GM12892 (cell line): Measurements from ENCODE around the gene DDR2.
"Not testable (repeated sequence)": the region's sequence is repeated elsewhere in the genome, so short reads cannot be mapped to it uniquely, and the experiment has no call there.

Source experiments
- DNase-seq: peaks from one replicate; pipeline ENCODE4 v3.0.0; 2011; ENCODE audit not compliant: insufficient read length
- FAIRE-seq: peaks from 2 replicates; lab custom pipeline; 2011; peaks lifted over from hg19 to GRCh38; lab: Jason Lieb, UNC
- POLR2A ChIP-seq: IDR thresholded peaks from 2 replicates; pipeline ENCODE4 v1.6.1; 2011; ENCODE audit warnings: low read depth, low read length, control low read depth
- POLR2AphosphoS5 ChIP-seq: IDR thresholded peaks from 2 replicates; pipeline ENCODE4 v1.6.1; 2011; ENCODE audit warnings: low read depth, low read length, control low read depth
- TAF1 ChIP-seq: IDR thresholded peaks from 2 replicates; pipeline ENCODE4 v1.6.1; 2011; ENCODE audit warnings: low read depth, mild to moderate bottlenecking, control low read depth, low read length, borderline replicate concordance

Gene DDR2

GRCh38 chr1:162782671-162783070 is 150.4 kb downstream of the DDR2 start:
- FAIRE-seq (no peak), DNase-seq (no peak)
- TF ChIP-seq POLR2A (no peak), TAF1 (no peak), POLR2AphosphoS5 (no peak)

- DNase-seq, FAIRE-seq: not testable (repeated sequence)
Measured at GRCh38 chr1:162784926-162785325, 152.7 kb downstream of the DDR2 start.

- FAIRE-seq, DNase-seq: not testable (repeated sequence)
Measured at GRCh38 chr1:162788783-162789182, 156.5 kb downstream of the DDR2 start.

- peak; percentile 99 for FAIRE-seq
- DNase-seq, result not testable (repeated sequence)
Measured at GRCh38 chr1:162790303-162790984, 158.2 kb downstream of the DDR2 start, which contains the start of gene HSD17B7. Gene HSD17B7 (plus strand): TSS chr1:162790702. CDS start chr1:162790801, 99 bp downstream.

GRCh38 chr1:162790985-162791357 is 158.7 kb downstream of the DDR2 start:
- DNase-seq, FAIRE-seq: not testable (repeated sequence)

More at GRCh38 chr1:162790303-162790984, 158.2 kb downstream of the DDR2 start, which contains the start of gene HSD17B7:
- TF ChIP-seq POLR2A, result peak; percentile 38; the same call in 1 of the 2 replicates

GRCh38 chr1:162794284-162794683 is 162.0 kb downstream of the DDR2 start:
- not testable (repeated sequence) for DNase-seq, FAIRE-seq

- not testable (repeated sequence) for DNase-seq, FAIRE-seq
Measured at GRCh38 chr1:162796617-162797279, 164.5 kb downstream of the DDR2 start.

GRCh38 chr1:162799995-162800830 is 167.9 kb downstream of the DDR2 start:
- not testable (repeated sequence) for DNase-seq
- FAIRE-seq, result peak; percentile 82

GRCh38 chr1:162807503-162807902 is 175.2 kb downstream of the DDR2 start:
- FAIRE-seq, result not testable (repeated sequence)

GRCh38 chr1:162812357-162812756 is 180.1 kb downstream of the DDR2 start:
- FAIRE-seq, DNase-seq: not testable (repeated sequence)

More at GRCh38 chr1:162807503-162807902, 175.2 kb downstream of the DDR2 start:
- DNase-seq, result not testable (repeated sequence)

GRCh38 chr1:162818136-162818535 is 185.9 kb downstream of the DDR2 start:
- not testable (repeated sequence) for FAIRE-seq

GRCh38 chr1:162818666-162819065 is 186.4 kb downstream of the DDR2 start:
- not testable (repeated sequence) for DNase-seq, FAIRE-seq

More at GRCh38 chr1:162818136-162818535, 185.9 kb downstream of the DDR2 start:
- not testable (repeated sequence) for DNase-seq

- FAIRE-seq (no peak), DNase-seq (no peak)
Measured at GRCh38 chr1:162822391-162823200, 190.3 kb downstream of the DDR2 start.

More at GRCh38 chr1:162822391-162823200, 190.3 kb downstream of the DDR2 start:
- TF ChIP-seq POLR2AphosphoS5, result no peak
